GM21528 (cell line): ENCODE measurements around the gene CCDC33.

Experiments
- ATAC-seq: cut with Tn5 transposase; IDR thresholded peaks from one replicate; pipeline ENCODE4 v1.9.1; 2021; ENCODE audit warnings: mild to moderate bottlenecking, moderate library complexity; ENCODE audit not compliant: unreplicated experiment, low FRiP score

Gene CCDC33

GRCh38 chr15:74306781-74307217 is 70.7 kb downstream of the CCDC33 start:
- no peak for ATAC-seq

DNA sequence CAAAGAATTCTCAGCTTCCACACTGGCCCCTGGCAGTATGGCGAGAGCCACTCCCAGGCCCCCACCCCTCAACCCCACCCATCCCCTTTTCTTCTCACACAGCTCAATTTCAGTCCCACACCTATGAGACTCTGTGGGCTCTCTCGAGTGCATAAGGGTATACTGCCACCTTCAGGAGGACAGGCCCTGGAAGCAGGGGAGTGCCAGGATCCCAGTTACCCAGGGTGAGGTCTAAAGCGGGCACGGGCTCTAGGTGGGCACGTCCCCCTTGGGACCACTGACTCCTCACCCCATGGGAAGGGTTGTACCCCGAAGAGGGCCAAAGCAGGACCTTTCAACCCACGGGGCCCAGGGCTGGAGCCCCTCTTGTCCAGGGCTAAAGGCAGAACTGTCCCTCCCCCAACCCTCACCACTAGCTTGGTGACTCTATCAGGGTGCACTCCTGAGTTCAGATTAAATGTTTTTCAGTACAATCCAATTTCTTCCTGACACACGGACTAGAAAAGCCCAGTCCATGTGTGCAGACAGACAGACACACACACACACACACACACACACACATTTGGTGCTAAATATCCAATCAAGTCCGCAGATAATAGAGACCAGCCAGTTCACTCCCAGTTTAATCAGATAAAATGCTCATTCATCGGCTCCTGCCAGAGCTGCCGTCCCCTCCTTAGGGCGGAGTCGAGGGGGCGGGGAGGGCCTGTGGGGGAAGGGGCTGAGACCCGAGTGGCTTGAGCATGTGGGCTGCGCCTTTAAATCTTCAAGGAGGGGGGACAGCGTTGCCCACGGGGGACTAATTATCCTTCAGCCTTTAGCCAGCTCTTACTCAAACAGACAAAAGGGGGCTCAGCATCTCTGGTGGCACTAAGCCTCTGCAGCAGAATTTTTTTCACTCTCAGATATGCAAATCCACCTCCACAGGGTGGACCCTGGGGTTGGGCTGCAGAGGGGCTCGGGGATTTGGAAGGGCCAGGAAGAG is 72.0 kb downstream of the CCDC33 start:
- ATAC-seq: no peak

DNA sequence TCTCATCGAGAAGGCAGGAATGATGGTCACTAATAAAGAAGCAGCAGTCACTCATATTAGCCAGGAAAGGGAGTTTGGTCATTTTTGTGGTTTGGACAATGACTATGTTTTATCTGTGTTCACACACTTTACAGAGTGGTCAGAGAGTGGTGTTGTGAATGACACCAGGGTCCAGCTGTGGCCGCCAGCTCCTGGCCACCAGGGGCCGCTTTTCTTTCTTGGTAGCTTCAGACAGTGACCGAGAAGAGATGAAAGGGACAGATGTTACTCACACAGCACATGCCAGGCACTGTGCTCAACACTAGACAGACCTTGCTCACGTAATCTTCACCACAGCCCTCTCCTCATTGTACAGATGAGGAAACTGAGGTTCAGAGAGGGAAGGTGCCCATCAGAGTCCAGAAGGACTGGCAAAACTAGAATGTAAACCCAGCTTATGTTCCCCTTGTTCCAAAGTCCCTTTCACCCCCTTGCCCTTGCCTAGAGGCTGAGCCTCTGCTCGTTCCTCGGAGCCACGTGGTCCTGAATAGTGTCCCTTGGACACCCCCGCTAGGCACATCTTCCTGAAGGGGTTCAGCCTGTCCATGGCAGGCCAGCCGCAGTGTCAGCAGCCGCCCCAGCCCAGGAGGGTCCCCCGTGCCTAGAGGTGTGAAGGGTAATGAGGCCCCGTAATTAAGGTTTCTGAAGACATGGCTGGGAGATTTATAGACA is 75.8 kb downstream of the CCDC33 start:
- ATAC-seq: no peak

GRCh38 chr15:74312445-74313007 is 76.4 kb downstream of the CCDC33 start:
- no peak for ATAC-seq

DNA sequence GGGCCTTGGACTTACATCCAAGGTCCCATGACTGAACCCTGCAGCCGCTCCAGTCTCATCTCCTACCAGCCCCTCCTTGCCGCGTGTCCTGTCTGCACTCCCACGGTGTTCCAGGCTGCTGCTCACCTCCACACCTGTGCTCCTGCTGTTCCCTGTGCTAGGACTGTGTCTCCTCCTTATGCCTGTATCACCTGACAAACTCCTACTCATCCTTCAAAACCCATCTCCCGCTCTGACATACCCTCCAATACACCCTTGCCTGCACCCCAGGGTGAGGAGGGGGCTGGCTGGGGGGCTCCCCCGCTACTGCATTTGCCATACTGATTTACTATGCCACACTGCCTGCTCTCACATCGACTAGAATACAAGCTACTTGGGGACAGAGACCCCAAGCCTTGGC is 77.8 kb downstream of the CCDC33 start:
- no peak for ATAC-seq

GRCh38 chr15:74314795-74315438 is 78.8 kb downstream of the CCDC33 start:
- ATAC-seq: no peak

DNA sequence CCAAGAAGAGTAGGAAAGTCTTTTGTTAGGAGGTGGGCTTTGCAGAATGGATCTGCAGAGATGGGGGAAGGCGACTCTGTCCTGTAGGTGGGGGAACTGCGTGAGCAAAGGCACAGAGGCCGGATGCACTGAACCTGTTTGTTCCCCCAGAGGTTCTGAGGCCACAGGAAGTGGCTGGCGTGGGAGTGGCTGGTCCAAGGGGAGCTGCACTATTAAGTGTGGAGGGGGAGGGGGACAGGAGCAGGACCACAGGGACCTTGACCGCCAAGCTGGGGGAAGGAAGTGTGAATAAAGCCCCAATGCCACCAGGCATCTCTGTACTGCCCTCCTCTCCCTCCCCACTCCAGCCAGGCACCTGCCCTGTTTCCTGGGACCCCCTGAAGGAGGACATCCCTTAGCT is 79.5 kb downstream of the CCDC33 start:
- ATAC-seq: no peak

GRCh38 chr15:74316141-74316540 is 80.0 kb downstream of the CCDC33 start:
- no peak for ATAC-seq

DNA sequence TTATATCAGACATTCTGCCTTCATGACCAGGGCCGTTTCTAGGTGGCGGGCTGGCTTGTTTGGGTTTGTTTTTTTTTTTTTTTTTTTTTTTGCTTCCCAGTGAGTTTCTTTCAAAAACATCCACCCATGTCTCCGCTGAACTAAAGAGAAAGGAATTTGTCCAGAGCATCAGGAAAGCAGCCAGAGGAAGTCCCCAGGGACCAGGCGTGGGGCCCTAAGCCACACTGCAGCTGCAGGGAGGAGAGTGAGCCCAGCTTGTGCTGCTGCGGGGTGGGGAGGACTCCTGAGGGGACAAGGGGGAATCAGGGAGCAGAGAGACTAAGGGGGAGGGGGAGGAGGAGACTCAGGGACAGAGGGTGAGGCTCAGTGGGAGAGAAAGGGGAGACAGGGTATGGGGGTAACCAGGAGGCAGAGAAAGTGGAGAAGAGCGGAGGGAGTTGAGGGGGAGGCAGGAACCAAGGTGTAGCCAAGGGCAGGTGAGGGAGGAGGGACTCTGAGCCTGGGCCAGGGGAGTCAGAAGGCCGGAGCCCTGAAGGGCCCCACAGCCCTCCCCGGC is 81.8 kb downstream of the CCDC33 start:
- no peak for ATAC-seq

DNA sequence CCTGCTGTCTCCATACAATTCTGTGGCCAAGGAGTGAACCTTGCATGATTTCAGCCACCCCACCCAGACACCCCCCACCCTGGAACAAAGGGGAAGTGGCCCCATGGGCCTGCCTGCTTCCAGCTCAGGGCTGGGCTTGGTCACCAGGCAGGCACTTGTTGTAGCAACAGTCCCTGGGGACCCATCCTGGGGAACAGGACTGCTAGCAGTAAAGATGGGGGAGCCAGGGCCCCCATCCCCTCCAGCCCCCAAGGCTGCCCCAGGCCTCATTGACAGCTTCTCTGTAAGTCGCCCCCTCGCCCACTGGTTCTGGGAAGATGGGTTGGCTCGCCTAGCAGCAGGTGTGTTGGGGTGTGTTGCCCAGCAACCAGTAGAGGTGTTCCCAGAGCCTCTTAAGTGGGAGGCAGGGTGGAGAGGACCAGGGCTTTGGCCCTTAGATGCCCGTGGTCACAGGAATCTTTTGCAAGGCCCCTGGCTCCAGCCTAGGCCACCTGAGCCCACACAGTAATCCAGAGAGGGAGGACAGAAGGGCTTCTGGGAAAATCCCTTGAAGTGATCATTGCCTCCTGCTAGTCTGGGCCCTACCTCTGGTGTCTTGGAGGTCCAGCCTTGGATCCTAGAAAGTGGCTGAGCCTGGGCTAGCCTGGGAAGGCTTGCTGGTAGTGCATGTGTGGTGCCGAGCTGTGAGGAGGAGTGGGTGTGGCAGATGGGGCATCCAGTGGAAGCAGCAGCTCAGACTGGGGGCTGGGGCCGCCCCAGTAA is 82.4 kb downstream of the CCDC33 start:
- no peak for ATAC-seq

DNA sequence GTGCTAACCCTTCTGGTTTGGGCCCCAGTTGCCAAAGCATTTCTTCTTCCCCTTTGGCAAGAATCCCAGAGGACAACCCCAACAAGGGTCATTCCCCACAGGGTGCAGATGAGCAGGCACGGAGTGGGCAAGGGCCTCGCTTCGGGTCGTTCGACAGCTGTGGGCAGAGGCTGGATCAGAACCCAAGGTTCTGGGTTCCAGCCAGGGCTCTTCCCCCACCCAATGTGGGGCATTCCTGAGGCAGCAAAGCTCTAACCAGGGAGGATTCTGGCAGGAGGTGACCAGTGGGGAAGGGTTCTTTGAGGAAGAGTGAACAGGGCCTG is 83.0 kb downstream of the CCDC33 start:
- ATAC-seq: no peak

DNA sequence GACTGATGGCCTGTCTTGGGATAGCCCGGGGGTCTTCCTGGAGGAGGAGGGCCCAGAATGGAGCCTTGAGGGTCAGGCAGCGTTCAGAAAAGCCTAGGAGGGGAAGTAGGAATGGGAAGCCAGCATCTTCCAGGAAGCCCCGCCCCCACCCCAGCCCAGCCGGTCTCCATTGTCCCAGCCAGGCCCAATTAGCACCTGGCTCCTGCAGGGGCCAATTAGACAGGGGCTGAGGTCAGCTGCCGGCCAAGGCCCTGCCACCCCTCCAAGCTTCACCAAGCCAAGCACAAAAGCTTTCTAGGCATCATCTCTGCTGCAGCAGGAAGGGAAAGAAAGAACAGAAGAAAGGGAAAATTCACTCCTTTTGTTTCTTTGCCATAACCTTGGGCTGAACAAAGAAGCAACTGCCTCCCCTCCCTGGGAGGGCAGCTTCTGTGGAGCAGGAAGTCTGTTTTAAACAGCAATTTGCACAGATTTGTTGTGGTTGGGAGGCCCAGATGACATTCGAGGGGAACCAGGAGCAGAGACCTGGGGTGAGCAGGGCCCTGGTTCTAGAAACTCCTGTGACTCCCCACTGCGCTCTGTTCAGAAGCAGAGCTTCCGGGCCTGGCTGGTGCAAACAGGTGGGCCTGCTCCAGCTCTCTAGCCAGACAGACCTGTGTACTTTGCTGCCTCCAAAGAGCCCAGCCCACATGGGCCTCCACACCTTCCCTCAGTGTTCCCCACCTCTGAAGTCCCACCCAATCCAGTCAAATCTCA is 83.6 kb downstream of the CCDC33 start:
- ATAC-seq: no peak

DNA sequence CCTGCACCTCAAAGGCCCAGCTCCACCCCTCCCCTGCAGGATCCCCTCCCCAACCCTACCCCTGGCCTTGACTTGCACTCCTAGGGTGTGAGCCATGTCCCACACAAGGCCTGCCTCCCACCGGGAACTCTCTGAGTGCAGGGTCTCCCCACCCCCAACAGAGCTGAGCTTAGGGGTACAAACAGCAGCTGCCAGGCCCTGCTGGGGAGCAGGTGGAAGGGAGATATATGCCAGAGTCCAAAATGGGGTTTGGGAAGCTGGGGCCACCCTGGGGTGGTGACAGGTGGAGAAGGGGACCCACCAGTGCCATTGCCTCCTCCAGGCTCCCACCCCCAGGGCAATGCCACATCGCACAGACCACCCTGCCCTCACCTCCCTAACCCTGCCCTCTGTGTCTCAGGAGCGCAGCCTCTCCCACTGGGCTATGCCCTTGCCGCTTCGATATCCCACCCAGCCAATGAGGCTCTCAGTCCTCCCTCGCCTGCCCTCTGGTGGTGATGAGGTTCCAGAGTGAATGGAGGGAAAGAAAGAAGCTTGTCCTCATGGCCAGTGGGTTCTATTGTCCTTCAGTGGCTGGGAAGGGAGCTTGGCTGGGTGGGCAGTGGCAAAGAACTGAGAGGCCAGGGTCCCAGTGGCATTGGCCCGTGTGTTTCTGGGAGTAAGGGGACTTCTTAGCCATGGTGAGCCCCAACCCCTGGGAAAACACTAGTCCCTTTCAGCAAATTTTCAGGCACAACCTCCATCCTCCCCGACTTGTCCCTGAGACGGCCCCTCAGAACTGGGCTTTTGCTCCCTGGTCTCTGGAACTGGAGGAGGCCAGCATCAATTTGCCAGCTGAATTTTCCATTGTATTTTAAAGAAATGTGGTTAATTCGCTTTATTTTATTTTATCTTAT is 84.5 kb downstream of the CCDC33 start:
- ATAC-seq: no peak

DNA sequence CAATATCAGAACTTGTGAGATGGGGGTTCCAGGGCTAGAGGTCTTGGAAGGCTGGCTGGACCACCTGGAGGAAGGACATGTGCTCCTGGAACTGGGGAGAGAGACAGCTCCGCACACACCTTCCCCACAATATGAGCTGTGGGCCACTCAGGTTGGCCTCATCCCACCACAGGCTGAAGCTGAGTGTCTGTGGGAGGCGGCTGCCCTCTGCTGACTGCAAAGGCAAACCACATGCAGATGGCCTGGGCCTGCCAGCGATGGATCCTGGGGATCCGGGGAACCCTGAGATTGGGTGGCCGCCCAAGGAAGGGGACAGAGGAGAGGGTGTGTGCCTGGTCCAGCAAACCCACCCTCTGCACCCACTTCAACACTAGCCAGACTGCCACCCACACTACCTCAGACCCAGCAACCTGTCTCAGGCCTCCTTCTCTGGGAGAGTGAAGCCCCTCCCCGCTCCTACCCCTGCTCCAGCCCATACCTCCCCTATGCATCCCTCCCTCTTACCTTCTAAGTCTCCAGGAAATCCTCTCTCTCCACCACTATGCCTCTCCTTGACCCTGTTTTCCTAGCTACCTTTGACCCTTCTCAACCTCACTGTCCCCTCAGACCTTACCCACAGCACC is 86.5 kb downstream of the CCDC33 start:
- ATAC-seq: no peak

GRCh38 chr15:74324714-74325113 is 88.6 kb downstream of the CCDC33 start:
- ATAC-seq: no peak

DNA sequence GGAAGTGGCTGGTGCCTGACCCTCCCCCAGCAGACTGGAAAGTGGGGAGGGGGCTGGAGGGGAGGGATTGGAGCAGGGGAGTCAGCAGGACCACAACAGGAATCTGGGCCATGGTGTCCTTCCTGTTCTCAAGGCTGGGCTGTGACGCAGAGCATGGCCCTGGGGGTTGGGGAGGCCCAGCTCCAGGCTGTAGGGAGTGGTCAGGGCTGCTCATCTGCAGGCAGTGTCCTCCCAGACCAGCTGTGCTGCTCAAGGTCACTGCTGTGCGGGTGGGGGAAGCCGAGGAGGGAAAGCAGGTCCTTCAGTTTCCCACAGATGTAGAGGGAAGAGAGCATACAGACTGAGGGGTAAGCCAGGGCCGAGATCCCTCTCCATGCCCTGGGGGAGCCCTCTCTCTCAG is 90.6 kb downstream of the CCDC33 start:
- no peak for ATAC-seq

GRCh38 chr15:74327756-74328155 is 91.6 kb downstream of the CCDC33 start:
- no peak for ATAC-seq
